SKM-1 (cell line): ENCODE data around the gene MINPP1.
A peak's percentile ranks its signal among the peaks of the same experiment; 100 is the strongest.

Experiments used
- DNase-seq: peaks from one replicate; lab custom pipeline; 2025; ENCODE audit not compliant: unreplicated experiment; lab: John Stamatoyannopoulos, UW

Gene MINPP1

GRCh38 chr10:87518937-87519336, 14.2 kb downstream of the MINPP1 start:
- no peak for DNase-seq

GRCh38 chr10:87519582-87519981, 14.9 kb downstream of the MINPP1 start:
- DNase-seq = no peak

- no peak for DNase-seq
These were observed 19.0 kb downstream of the MINPP1 start for GRCh38 chr10:87523731-87524130.

GRCh38 chr10:87524296-87524695, 19.6 kb downstream of the MINPP1 start:
- no peak for DNase-seq

- no peak for DNase-seq
These were observed 27.4 kb downstream of the MINPP1 start for GRCh38 chr10:87531908-87532622.

GRCh38 chr10:87532696-87533095, 28.0 kb downstream of the MINPP1 start:
- DNase-seq = no peak

GRCh38 chr10:87534173-87534858, 29.6 kb downstream of the MINPP1 start:
- no peak for DNase-seq

GRCh38 chr10:87538092-87539015, 33.7 kb downstream of the MINPP1 start:
- no peak for DNase-seq

GRCh38 chr10:87541114-87541513, 36.4 kb downstream of the MINPP1 start:
- no peak for DNase-seq

GRCh38 chr10:87544721-87545120, 40.0 kb downstream of the MINPP1 start:
- DNase-seq = no peak

GRCh38 chr10:87545783-87546182, 41.1 kb downstream of the MINPP1 start:
- no peak for DNase-seq

GRCh38 chr10:87546210-87546609, 41.5 kb downstream of the MINPP1 start:
- DNase-seq = peak; percentile 75

- DNase-seq = no peak
These were observed 42.3 kb downstream of the MINPP1 start for GRCh38 chr10:87546971-87547413.

GRCh38 chr10:87547734-87548311, 43.1 kb downstream of the MINPP1 start:
- no peak for DNase-seq

GRCh38 chr10:87550741-87551140, 46.0 kb downstream of the MINPP1 start:
- DNase-seq = no peak

- no peak for DNase-seq
These were observed 46.6 kb downstream of the MINPP1 start for GRCh38 chr10:87551326-87551725.

- no peak for DNase-seq
These were observed 47.7 kb downstream of the MINPP1 start for GRCh38 chr10:87552248-87552929.

GRCh38 chr10:87557409-87557808, 52.7 kb downstream of the MINPP1 start:
- no peak for DNase-seq

GRCh38 chr10:87558333-87558732, 53.6 kb downstream of the MINPP1 start:
- no peak for DNase-seq

- no peak for DNase-seq
These were observed 54.7 kb downstream of the MINPP1 start for GRCh38 chr10:87559392-87559791.
